GM21576 (cell line): ENCODE measurements around the gene UBXN1.
"Not testable (repeated sequence)": the region's sequence is repeated elsewhere in the genome, so short reads cannot be mapped to it uniquely, and the experiment has no call there.

Experiments
- ATAC-seq: cut with Tn5 transposase; IDR thresholded peaks from one replicate; pipeline ENCODE4 v1.9.1; 2021; ENCODE audit warnings: mild to moderate bottlenecking, moderate library complexity; ENCODE audit not compliant: unreplicated experiment

Gene UBXN1

GRCh38 chr11:62709247-62710000, 30.6 kb upstream of the UBXN1 start:
- peak; percentile 59 for ATAC-seq

- no peak for ATAC-seq
Observed at GRCh38 chr11:62708793-62709192, 29.9 kb upstream of the UBXN1 start.

- no peak for ATAC-seq
Observed at GRCh38 chr11:62708392-62708791, 29.5 kb upstream of the UBXN1 start.

GRCh38 chr11:62707277-62707861, 28.5 kb upstream of the UBXN1 start, which contains the start of the genes BSCL2 and GNG3:
Gene BSCL2, minus strand, starts transcription at chr11:62707424. Its CDS starts 229 bp downstream, at chr11:62707195.
Gene GNG3, plus strand, starts transcription at chr11:62707676. Its CDS starts 620 bp downstream, at chr11:62708296.
- no peak for ATAC-seq

- ATAC-seq = no peak
Observed at GRCh38 chr11:62706850-62707247, 28.0 kb upstream of the UBXN1 start.

- ATAC-seq = peak; percentile 47
Observed at GRCh38 chr11:62705880-62706849, 27.3 kb upstream of the UBXN1 start.

- ATAC-seq = no peak
Observed at GRCh38 chr11:62705413-62705812, 26.5 kb upstream of the UBXN1 start.

GRCh38 chr11:62703921-62704320, 25.0 kb upstream of the UBXN1 start:
- not testable (repeated sequence) for ATAC-seq

- no peak for ATAC-seq
Observed at GRCh38 chr11:62702246-62702645, 23.4 kb upstream of the UBXN1 start.

GRCh38 chr11:62694455-62695167, 15.7 kb upstream of the UBXN1 start:
- ATAC-seq = no peak

- ATAC-seq = not testable (repeated sequence)
Observed at GRCh38 chr11:62693624-62694023, 14.8 kb upstream of the UBXN1 start.

- no peak for ATAC-seq
Observed at GRCh38 chr11:62689421-62690183, 10.7 kb upstream of the UBXN1 start, which contains the start of gene LRRN4CL. Gene LRRN4CL, minus strand, starts transcription at chr11:62689530. Its CDS starts 1,022 bp downstream, at chr11:62688508.

- no peak for ATAC-seq
Observed at GRCh38 chr11:62688491-62688890, 9.6 kb upstream of the UBXN1 start.

- no peak for ATAC-seq
Observed at GRCh38 chr11:62687508-62688396, 8.9 kb upstream of the UBXN1 start.

GRCh38 chr11:62682518-62682917, 3.6 kb upstream of the UBXN1 start:
- no peak for ATAC-seq

GRCh38 chr11:62680825-62681240, 2.0 kb upstream of the UBXN1 start:
- ATAC-seq = no peak

GRCh38 chr11:62678433-62678769, 472 bp downstream of the UBXN1 start:
- peak; percentile 8 for ATAC-seq

GRCh38 chr11:62677714-62678113, 1.2 kb downstream of the UBXN1 start:
- ATAC-seq = no peak

- ATAC-seq = no peak
Observed at GRCh38 chr11:62677156-62677555, 1.7 kb downstream of the UBXN1 start.
